Suprapubic skin (tissue), 4 donors: ENCODE results near the gene LIN52.

Experiments used
- CTCF ChIP-seq, 2 donors: fragments of 200-600 bp in 1 of 2; fragments of 450-650 bp in 1 of 2; sonication (generic) in 1 of 2; IDR thresholded peaks; one replicate each; pipeline ENCODE4 v1.5.1; 2016 to 2019; ENCODE audit warnings: antibody characterized with exemption in 2 of 2, mild to moderate bottlenecking in 1 of 2, moderate library complexity in 1 of 2
- EP300 ChIP-seq: sonication (generic); formaldehyde crosslinking; IDR thresholded peaks from one replicate; pipeline ENCODE4 v1.6.1; 2017; ENCODE audit warnings: antibody characterized with exemption
- POLR2A ChIP-seq, 2 donors: fragments of 450-650 bp; IDR thresholded peaks; one replicate each; pipeline ENCODE4 v1.6.1; 2017; ENCODE audit warnings: antibody characterized with exemption in 2 of 2, mild to moderate bottlenecking in 2 of 2, moderate library complexity in 2 of 2
- POLR2AphosphoS5 ChIP-seq, 3 donors: sonication (generic); formaldehyde crosslinking; IDR thresholded peaks; one replicate each; pipeline ENCODE4 v1.6.1; 2017; ENCODE audit warnings: antibody characterized with exemption in 3 of 3

GRCh38 chr14:74049876-74050495 lies 34.8 kb upstream of the LIN52 start:
- TF ChIP-seq CTCF (IDR thresholded peaks at IDR 0.05): no peak
- no peak for TF ChIP-seq POLR2A (IDR thresholded peaks at IDR 0.05)
- no peak for TF ChIP-seq POLR2AphosphoS5 (IDR thresholded peaks at IDR 0.05)
- TF ChIP-seq EP300: no peak
